K562 (cell line): ENCODE results near the gene SNX3. TPM values are rescaled to one million over a fixed set of nuclear protein-coding genes. Genes with fewer than 3 reads are reported as not detected.
A peak's percentile ranks its signal among the peaks of the same experiment; 100 is the strongest.

ENCODE experiments used
- ATF2 ChIP-seq: sonication (generic); formaldehyde crosslinking; IDR thresholded peaks from 2 replicates; pipeline ENCODE4 v1.8.1; 2022; ENCODE audit warnings: missing genetic modification reagents
- E2F6 ChIP-seq, 2 experiments: IDR thresholded peaks; 2 replicates each; pipeline ENCODE4 v1.6.1; 2011; ENCODE audit warnings: borderline replicate concordance in 1 of 2, control low read depth in 1 of 2, low read depth in 1 of 2, low read length in 1 of 2, mild to moderate bottlenecking in 1 of 2, mixed read lengths in 1 of 2, moderate library complexity in 1 of 2; ENCODE audit not compliant: insufficient read depth in 1 of 2, insufficient read length in 1 of 2, poor library complexity in 1 of 2, severe bottlenecking in 1 of 2; ENCODE audit errors: extremely low read depth in 1 of 2
- EHMT2 ChIP-seq: fragments of 450-650 bp; IDR thresholded peaks from 2 replicates; pipeline ENCODE4 v1.6.1; 2018; ENCODE audit warnings: antibody characterized with exemption
- ELK3 ChIP-seq: fragments of 450-650 bp; formaldehyde crosslinking; IDR thresholded peaks from 2 replicates; pipeline ENCODE4 v1.4.0; 2020; ENCODE audit warnings: mild to moderate bottlenecking
- FOXP4 ChIP-seq: sonication (generic); formaldehyde crosslinking; IDR thresholded peaks from 2 replicates; pipeline ENCODE4 v1.8.0; 2022; ENCODE audit warnings: mild to moderate bottlenecking, missing genetic modification reagents, borderline replicate concordance
- GATAD2B ChIP-seq: fragments of 450-650 bp; IDR thresholded peaks from 2 replicates; pipeline ENCODE4 v1.6.1; 2017; ENCODE audit warnings: mild to moderate bottlenecking, borderline replicate concordance
- NFE2 ChIP-seq: IDR thresholded peaks from 2 replicates; pipeline ENCODE4 v1.6.1; 2014; ENCODE audit warnings: antibody characterized with exemption, low read depth
- NKRF ChIP-seq: fragments of 450-650 bp; IDR thresholded peaks from 2 replicates; pipeline ENCODE4 v1.6.1; 2016; ENCODE audit warnings: borderline replicate concordance
- RFX1 ChIP-seq: fragments of 450-650 bp; IDR thresholded peaks from 2 replicates; pipeline ENCODE4 v1.6.1; 2016; ENCODE audit warnings: mild to moderate bottlenecking, moderate library complexity
- SMAD2 ChIP-seq: fragments of 150-350 bp; IDR thresholded peaks from 2 replicates; pipeline ENCODE4 v1.6.1; 2014; ENCODE audit warnings: low read depth, mild to moderate bottlenecking, low read length
- SMARCE1 ChIP-seq: fragments of 450-650 bp; IDR thresholded peaks from 2 replicates; pipeline ENCODE4 v1.7.1; 2016; ENCODE audit warnings: mild to moderate bottlenecking
- TARDBP ChIP-seq: fragments of 450-650 bp; IDR thresholded peaks from 2 replicates; pipeline ENCODE4 v1.6.1; 2016
- THAP7 ChIP-seq: fragments of 250-450 bp; sonication (Bioruptor Pico); IDR thresholded peaks from 2 replicates; pipeline ENCODE4 v1.5.0; 2021
- ZFP36 ChIP-seq: fragments of 150-350 bp; IDR thresholded peaks from 2 replicates; pipeline ENCODE4 v1.6.1; 2018; ENCODE audit warnings: low read length, low read depth; ENCODE audit not compliant: partially characterized antibody
- ZKSCAN8 ChIP-seq: fragments of 200-800 bp; sonication (Bioruptor generic); IDR thresholded peaks from 2 replicates; pipeline ENCODE4 v1.6.1; 2016; ENCODE audit warnings: missing genetic modification characterization, missing compliant biosample characterization
- ZNF174 ChIP-seq: fragments of 250-450 bp; sonication (Bioruptor Pico); IDR thresholded peaks from 2 replicates; pipeline ENCODE4 v1.4.0; 2020; ENCODE audit warnings: mild to moderate bottlenecking
- ZNF23 ChIP-seq: fragments of 250-450 bp; sonication (Bioruptor Pico); IDR thresholded peaks from 2 replicates; pipeline ENCODE4 v1.4.0; 2020; ENCODE audit warnings: mild to moderate bottlenecking
- ZNF274 ChIP-seq: IDR thresholded peaks from 2 replicates; pipeline ENCODE4 v1.6.1; 2011; ENCODE audit warnings: low read depth, mild to moderate bottlenecking, low read length, moderate library complexity, borderline replicate concordance
- ZNF764 ChIP-seq: fragments of 250-450 bp; sonication (Bioruptor Pico); IDR thresholded peaks from 2 replicates; pipeline ENCODE4 v1.4.0; 2020; ENCODE audit warnings: low read depth, mild to moderate bottlenecking, moderate library complexity
- ZNF766 ChIP-seq: fragments of 200-800 bp; sonication (Bioruptor generic); conservative IDR thresholded peaks from 2 replicates; pipeline ENCODE4 v1.6.1; 2016; ENCODE audit warnings: missing genetic modification characterization, missing compliant biosample characterization
- polyA plus RNA-seq, 8 experiments: library from polyadenylated mRNA; depleted of rRNA in 4 of 8; stranded (reverse) in 5 of 8; unstranded in 3 of 8; fragments of >200 nt; fragmentation: Nextera tagmentation in 2 of 8; fragmentation: Illumina TruSeq in 1 of 8; extraction: Ambion mirVana in 2 of 8; extraction: Trizol in 1 of 8; gene quantifications; 2 replicates each; pipeline versions ENCODE4 v1.2.1 to v1.2.3, GENCODE V29; 2011 to 2014; ENCODE audit warnings: inconsistent platforms in 1 of 8, missing spikeins in 1 of 8
- total RNA-seq, 7 experiments: library from RNA; depleted of rRNA in 6 of 7; stranded (reverse); fragments of >200 nt in 6 of 7; fragmentation: Illumina TruSeq in 2 of 7; extraction: Trizol in 2 of 7; gene quantifications; 2 replicates each; pipeline versions ENCODE4 v1.2.1 to v1.2.3, GENCODE V29; 2011 to 2021; ENCODE audit warnings: low replicate concordance in 1 of 7

Gene SNX3
- total and polyA plus RNA-seq, 9 of the 15 experiments (the other 6 are each of a cell fraction or from before 2014, with no cell fraction given) = 48.9 to 410 (median 159) TPM

GRCh38 chr6:108260809-108261569, at the start of gene SNX3 (continued):
- TF ChIP-seq NFE2 = 0 out of 2 replicates have a peak, but pooled peaks have one; percentile 8
- no peak for TF ChIP-seq RFX1
- TF ChIP-seq SMARCE1 = peak; percentile 67
- no peak for TF ChIP-seq ZKSCAN8 (CRISPR knock-in tag)
- peak; percentile 25; the same call in 1 of the 2 replicates for TF ChIP-seq ZNF766 (CRISPR knock-in tag)
- TF ChIP-seq EHMT2 = no peak
- peak; percentile 59 for TF ChIP-seq GATAD2B
- peak; percentile 20 for TF ChIP-seq ZFP36
- no peak for TF ChIP-seq NKRF
- TF ChIP-seq ZNF274 = no peak
- TF ChIP-seq ZNF764 = no peak
- no peak for TF ChIP-seq SMAD2
- TF ChIP-seq TARDBP = 0 out of 2 replicates have a peak, but pooled peaks have one; percentile 19
- no peak for TF ChIP-seq ATF2 (CRISPR knock-in tag)
- no peak for TF ChIP-seq ZNF174 (CRISPR knock-in tag)
- no peak for TF ChIP-seq FOXP4 (CRISPR knock-in tag)
- TF ChIP-seq THAP7 (CRISPR knock-in tag) = no peak
- TF ChIP-seq ZNF23 (CRISPR knock-in tag) = no peak
- peak in 1 of 2 experiments; percentile 10 for TF ChIP-seq E2F6 (IDR thresholded peaks at IDR 0.05; ENCODE audit: borderline replicate concordance in 1 of 2, extremely low read depth in 1 of 2, insufficient read depth in 1 of 2, insufficient read length in 1 of 2, low read depth in 1 of 2, low read length in 1 of 2, poor library complexity in 1 of 2, severe bottlenecking in 1 of 2)
- TF ChIP-seq ELK3 (CRISPR knock-in tag) = no peak
